HG02610 (cell line): ENCODE measurements around the gene CAVIN3.
A peak's percentile ranks its signal among the peaks of the same experiment; 100 is the strongest.

Experiments used
- ATAC-seq: cut with Tn5 transposase; IDR thresholded peaks from one replicate; pipeline ENCODE4 v1.9.1; 2021; ENCODE audit warnings: mild to moderate bottlenecking, moderate library complexity; ENCODE audit not compliant: unreplicated experiment

Gene CAVIN3

GRCh38 chr11:6320411-6321155, at the start of gene CAVIN3:
TSS of gene CAVIN3 (minus strand) at chr11:6320501. CDS start at chr11:6320476, 25 bp downstream.
- ATAC-seq = peak; percentile 68

DNA sequence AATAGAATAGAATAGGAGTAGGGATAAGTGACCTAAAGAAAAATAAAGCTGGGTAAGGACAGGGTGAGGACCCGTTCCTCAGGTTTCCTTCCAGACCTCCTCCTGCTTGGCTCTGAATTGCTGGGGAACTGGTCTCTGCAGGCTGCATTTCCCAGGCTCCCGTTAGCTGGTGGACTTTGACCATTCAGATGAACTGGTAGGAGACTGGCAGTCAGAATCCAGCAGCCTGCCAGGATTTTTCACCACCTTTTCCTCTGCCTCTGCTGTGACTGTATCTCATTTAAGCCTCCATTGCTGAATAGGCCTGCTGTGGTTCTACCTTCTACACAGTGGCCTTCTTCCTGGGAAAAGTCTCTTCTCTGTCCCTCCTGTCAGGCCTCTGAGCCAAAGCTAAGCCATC, 45.4 kb upstream of the CAVIN3 start:
- no peak for ATAC-seq

- ATAC-seq = peak; percentile 81
These were observed 42.8 kb upstream of the CAVIN3 start for GRCh38 chr11:6362873-6363678.

DNA sequence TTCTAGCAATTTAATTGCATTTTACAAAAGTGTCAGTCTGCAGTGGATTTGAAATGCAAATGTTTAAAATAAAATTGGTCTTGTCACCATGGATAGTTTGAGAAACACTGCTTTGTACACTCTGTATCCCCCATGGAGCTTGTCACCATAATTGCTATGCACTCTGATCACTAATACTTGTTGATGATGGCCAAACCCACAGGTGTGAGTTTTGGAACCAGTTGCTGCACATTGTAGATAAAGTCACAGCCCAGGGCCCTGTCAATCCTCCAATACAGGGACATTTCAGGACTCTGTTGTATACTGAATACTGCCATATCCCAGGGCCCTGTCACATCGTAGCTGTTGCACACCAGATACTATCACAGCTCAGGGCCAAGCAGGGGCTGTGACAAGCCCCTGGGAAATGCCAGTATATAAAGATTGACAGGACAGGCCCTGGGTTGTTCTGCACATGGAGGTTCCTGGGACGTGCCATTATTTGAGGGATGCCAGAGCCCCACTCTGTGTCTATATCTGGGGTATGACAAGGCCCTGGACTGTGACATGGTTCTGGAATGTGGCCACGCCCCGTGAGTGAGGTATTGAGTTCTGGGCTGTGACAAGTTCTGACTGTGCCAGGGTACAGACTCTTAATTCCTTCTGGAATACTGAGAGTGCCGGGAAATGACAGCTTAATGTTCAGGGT, 42.0 kb upstream of the CAVIN3 start:
- ATAC-seq = no peak

DNA sequence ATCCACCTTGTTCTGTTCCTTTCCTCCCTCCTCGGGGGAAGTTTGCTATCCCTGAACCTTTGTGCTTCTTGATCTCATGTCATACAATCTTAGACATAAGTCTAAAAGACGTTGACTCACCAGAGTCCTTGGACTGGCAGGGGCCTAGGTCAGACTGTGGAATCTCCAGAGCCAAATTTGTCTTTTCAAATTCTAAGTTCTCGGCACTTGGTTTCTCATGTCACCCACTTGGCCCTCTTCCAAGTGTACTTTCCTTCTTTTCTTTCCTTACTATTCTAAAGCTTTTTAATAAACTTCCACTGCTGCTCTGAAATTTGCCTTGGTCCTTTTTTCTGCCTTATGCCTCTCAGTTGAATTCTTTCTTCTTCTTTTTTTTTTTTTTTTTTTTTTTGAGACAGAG, 39.9 kb upstream of the CAVIN3 start:
- ATAC-seq = no peak

- ATAC-seq = no peak
These were observed 36.9 kb upstream of the CAVIN3 start for GRCh38 chr11:6357222-6357621.

DNA sequence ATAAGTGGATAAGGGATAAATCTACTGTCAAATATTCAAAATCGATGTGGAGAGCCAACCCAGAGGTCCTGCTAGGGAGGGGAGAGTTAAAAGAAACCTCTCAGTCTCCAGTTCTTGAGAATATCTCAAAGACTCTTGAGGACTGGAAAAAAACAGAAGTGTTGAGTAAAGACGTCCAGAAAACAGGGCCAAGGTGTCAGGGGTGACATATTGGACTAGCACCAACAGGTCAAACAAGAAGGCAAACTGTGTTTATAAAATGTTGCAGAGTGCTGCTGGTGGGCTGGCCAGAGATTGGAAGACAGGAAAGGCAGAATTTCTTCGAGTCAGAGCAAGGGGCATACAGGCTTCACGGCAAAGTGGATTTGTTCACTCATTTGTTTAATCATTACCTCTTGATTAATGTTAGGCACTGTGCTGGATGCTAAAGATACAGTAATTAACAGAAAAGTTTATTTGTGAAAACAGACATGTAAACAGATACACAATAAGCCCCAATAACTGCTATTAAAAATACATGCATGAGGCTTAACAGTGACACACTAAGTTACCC, 36.3 kb upstream of the CAVIN3 start:
- no peak for ATAC-seq

DNA sequence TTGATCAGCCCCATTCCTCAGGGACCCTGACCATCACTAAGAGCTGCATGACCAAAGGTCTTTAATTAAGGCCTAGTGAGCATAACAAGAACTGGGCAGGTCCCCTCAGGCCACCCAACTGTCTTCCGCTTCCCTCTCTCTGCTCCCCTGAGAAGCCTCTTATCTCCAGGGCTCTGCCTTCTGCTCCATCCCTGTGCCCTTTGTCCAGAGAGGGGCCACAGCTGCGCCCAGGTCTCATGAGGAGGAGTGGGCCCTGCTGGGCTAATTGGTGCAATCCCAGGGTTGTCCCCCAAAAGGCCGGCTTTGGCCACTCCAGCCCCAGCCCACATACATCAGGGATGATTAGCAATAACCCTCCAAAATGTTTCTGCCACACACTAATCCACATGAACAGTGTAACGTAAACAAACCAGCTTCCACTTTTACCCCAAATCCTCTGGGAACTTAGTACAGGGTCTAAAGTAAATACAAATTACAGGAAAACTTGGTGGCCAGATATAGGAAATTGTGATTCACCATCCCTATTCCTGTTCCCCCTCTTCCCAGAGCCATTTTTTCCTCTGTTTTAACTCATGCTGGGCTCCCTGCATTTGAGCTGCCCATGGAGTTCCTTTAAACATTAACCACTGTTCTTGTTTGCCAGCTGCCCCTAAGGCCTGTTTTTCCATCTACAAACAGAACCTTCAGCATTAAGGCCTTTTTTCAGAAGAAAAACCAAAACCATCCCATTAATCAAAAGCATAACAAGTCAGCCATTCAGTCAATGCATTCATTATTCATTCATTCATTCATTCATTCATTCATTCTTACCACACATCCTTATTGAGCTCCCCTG, 34.6 kb upstream of the CAVIN3 start:
- no peak for ATAC-seq

- peak; percentile 66 for ATAC-seq
These were observed 33.2 kb upstream of the CAVIN3 start for GRCh38 chr11:6353367-6353987.

- ATAC-seq = no peak
These were observed 31.6 kb upstream of the CAVIN3 start for GRCh38 chr11:6351782-6352382.

DNA sequence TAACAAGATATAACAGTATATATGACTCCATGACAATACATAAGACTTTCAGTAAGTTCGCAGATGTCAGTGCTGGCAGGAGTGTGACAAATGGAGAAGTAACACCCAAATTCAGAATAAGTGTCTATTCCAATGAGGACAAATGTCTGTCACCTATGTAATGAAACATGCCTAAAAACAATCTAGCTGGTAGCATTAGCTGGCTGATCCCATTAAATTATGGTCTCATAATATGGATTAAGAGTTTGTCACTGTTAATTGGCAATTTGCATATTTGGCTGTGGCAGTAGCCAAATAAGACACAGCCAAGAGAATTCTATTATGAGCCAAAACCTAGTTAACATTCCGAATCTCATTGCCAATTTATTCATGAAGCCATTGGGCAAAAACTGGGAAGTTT, 30.2 kb upstream of the CAVIN3 start:
- no peak for ATAC-seq

- ATAC-seq = no peak
These were observed 29.7 kb upstream of the CAVIN3 start for GRCh38 chr11:6350043-6350442.

DNA sequence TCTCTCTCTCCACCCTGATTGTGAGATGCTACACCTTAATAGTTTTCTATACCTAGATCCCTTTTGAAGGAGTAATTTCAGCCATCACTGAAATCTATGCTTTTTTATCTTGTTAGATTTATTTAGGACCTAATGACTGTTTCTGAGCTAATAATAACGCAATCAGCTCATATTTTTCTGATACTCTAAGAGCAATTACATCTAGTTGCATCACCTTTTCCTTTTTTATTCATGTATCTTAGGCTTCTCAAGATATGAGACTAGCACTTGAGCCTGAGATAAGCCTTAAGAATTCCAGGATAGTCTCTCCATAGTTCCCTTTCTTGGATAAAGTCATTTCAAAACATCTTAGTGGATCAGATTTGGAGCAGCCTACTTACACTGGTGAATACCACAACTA, 25.1 kb upstream of the CAVIN3 start:
- ATAC-seq = no peak

DNA sequence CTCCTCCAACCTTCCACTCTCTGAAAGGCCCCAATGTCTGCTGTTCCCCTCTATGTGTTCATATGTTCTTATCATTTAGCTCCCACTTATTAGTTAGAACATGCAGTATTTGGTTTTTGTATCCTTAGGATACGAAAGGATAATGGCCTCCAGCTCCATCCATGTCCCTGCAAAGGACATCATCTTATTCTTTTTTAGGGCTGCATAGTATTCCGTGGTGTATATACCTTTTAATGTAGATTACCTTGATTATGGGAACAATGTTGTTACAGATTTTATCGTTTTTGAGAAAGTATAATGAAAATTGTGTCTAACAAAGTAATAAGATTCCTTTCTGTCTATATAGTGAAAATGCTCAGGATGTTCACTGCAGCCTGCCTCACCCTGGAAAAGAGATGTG, 16.0 kb upstream of the CAVIN3 start:
- no peak for ATAC-seq

DNA sequence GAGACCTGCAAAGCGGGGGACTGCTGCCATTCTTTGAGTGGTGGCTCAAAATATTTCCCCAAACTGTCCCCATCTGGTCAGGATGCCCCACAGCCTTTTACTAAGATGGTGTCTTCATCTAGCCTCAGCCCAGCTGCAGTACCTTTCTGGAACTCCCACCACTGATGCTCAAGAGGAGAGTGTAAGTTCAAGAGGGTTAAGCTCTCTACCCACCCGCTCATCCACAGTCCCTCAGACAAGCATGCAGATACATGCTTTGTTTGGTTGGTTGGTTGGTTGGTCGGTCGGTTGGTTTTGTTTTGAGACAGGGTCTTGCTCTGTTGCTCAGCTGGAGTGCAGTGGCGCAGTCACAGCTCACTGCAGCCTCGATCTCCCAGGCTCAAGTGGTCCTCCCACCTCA, 14.5 kb upstream of the CAVIN3 start:
- ATAC-seq = no peak

DNA sequence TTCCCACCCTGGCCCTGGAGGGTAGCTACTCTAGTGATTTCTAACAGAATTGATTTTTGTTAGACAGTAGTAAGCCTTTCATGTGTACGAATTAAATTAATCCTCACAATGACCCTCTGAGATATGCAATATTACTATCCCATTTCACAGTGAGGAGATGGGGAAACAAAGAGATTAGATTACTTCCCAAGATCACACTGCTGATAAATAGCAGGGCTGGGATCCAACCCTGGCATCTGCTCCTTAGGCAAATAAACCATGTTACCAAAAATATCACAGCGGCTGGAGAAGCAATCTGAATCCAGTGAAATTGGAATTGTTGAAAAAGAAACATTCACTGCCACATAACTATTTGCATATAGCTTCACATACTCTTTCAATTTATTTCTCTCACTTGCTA, 12.8 kb upstream of the CAVIN3 start:
- no peak for ATAC-seq

GRCh38 chr11:6332066-6332465, 11.8 kb upstream of the CAVIN3 start:
- ATAC-seq = no peak

DNA sequence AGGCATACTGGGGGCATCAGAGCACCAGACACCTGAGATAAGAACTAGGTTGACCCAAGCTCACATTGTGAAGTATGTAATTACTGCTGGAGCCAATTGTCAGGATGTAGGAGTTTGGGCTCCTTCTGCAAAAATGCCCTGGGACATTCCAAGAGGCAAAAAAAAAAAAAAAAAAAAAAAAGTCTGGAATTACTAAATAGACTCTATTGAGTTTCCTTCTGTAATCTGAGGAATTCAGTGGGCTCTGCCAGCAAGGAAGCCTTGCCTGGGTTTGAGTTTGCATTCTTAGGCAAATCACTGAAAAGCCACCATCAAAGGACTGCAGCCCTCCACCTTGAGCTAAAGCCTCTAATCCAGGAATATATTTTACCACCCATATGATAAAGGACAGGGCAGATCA, 8.0 kb upstream of the CAVIN3 start:
- ATAC-seq = no peak

DNA sequence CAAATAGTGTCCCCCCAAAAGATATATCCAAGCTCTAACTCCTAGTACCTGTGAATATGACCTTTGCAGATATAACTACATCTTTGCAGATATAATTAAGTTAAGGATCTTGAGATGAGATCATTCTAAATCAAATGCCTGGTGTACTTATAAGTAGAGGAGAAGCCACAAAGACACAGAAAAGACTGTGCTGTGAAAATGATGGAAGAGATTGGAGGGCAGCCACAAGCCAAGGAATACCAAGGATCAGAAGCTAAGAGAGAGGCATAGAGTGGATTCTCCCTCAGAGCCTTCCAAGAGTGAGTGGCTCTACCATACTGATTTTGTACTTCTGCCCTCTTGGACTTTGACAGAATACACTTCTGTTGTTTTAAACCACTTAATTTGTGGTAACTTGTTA, 7.5 kb upstream of the CAVIN3 start:
- no peak for ATAC-seq

DNA sequence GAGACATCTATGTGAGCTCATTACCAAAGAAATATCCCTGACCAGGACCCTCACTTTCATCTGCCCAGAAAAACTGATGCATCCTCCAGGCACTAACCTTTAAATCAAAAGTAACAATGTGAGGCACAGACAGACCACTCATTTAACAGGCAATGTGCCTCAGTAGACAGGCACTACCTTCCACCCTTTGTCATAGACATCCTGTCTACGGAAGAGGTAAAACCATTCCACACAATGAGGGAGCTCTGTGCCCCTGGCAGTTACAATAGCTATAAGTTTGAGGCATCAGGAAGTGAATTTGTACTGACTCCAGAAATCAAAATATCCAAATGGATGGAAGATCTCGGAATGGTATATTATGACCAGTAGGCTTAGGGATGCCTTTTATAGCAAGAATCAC, 6.7 kb upstream of the CAVIN3 start:
- ATAC-seq = no peak
